ENCODE data around the gene ADK. TPM values are rescaled to one million over a fixed set of nuclear protein-coding genes. Genes with fewer than 3 reads are reported as not detected.
"Not testable (repeated sequence)": the region's sequence is repeated elsewhere in the genome, so short reads cannot be mapped to it uniquely, and the experiment has no call there.

The ADK gene
- total RNA-seq, 3 donors from 2014 or later, result 27.2 to 50.8 (median 40.0) TPM

DNA sequence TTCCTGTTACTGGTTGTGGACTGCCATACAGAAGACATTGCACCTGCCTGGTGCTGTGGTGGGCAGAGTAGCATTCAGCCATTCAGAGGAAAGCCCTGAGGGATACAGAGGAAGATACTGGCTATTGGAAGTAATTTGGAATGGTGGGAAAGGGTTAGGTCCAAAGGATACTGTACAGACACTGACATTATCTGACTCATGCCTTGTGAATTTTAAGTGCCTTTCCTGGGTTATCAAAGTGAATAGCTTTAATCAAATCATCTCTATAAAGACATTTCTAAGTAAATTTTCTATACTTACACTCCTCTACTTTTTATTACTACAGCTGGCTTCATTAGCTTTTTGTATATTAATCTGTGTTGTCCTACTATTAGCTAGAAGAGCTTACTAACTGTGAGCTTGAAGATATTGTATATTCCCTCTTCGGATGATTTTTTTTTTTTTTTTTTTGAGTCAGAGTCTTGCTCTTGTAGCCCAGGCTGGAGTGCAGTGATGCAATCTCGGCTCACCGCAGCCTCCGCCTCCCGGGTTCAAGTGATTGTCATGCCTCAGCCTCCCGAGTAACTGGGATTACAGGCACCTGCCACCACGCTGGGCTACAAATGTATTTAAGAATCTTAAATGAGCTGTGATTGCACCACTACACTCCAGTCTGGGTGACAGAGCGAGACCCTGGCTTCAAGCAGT lies 186.5 kb downstream of the ADK start:
- TF ChIP-seq, protein P1, sequence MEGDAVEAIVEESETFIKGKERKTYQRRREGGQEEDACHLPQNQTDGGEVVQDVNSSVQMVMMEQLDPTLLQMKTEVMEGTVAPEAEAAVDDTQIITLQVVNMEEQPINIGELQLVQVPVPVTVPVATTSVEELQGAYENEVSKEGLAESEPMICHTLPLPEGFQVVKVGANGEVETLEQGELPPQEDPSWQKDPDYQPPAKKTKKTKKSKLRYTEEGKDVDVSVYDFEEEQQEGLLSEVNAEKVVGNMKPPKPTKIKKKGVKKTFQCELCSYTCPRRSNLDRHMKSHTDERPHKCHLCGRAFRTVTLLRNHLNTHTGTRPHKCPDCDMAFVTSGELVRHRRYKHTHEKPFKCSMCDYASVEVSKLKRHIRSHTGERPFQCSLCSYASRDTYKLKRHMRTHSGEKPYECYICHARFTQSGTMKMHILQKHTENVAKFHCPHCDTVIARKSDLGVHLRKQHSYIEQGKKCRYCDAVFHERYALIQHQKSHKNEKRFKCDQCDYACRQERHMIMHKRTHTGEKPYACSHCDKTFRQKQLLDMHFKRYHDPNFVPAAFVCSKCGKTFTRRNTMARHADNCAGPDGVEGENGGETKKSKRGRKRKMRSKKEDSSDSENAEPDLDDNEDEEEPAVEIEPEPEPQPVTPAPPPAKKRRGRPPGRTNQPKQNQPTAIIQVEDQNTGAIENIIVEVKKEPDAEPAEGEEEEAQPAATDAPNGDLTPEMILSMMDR (IDR thresholded peaks at IDR 0.05), result no peak
- TF ChIP-seq POLR2A (IDR thresholded peaks at IDR 0.05), result no peak
- TF ChIP-seq POLR2AphosphoS5 (IDR thresholded peaks at IDR 0.05), result no peak
- H3K27me3 ChIP-seq, result no peaks in the 10 kb centered on the region
- H3K4me1 ChIP-seq, result no peaks in the 10 kb centered on the region
- intact Hi-C loops (cut with DNase I; ENCODE audit: low total_unique reads), result no loop called here
- H3K36me3 ChIP-seq, result no peaks in the 10 kb centered on the region
- DNase-seq (ENCODE audit: low spot score in 2 of 2), result no peak
- H3K4me3 ChIP-seq, result no peak overlapping the region
- H3K9me3 ChIP-seq, result peaks cover 3 to 8% of the 10 kb centered on the region in 2 donors
- no peak overlapping the region for H3K27ac ChIP-seq

DNA sequence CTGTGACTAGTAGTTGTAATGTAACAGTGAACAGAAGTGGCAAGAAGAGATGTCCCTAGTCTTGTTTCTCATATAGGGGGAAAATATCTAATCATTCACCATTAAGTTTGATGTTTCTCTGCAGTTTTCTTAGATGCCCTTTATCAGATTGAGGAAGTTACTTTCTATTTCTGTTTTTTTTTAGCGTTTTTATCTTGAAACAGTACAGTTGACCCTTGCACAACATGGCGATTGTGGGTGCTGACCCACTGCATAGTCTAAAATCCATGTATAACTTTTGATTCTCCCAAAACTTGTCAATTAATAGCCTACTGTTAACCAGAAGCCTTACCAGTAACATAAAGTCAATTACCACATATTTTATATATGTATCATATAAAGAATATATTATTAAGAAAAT lies 192.0 kb downstream of the ADK start:
- Histone ChIP-seq H3K36me3 (no peaks in the 10 kb centered on the region), H3K9me3 (peaks cover 19 to 26% of the 10 kb centered on the region in 2 donors), H3K4me3 (no peak overlapping the region), H3K27ac (no peak overlapping the region), H3K27me3 (no peaks in the 10 kb centered on the region), H3K4me1 (no peaks in the 10 kb centered on the region)
- DNase-seq (ENCODE audit: low spot score in 2 of 2), result no peak
- TF ChIP-seq POLR2AphosphoS5 (IDR thresholded peaks at IDR 0.05) (no peak), POLR2A (IDR thresholded peaks at IDR 0.05) (no peak)
- TF ChIP-seq, protein P1 (IDR thresholded peaks at IDR 0.05), result no peak
- intact Hi-C loops (cut with DNase I; ENCODE audit: low total_unique reads), result no loop called here

DNA sequence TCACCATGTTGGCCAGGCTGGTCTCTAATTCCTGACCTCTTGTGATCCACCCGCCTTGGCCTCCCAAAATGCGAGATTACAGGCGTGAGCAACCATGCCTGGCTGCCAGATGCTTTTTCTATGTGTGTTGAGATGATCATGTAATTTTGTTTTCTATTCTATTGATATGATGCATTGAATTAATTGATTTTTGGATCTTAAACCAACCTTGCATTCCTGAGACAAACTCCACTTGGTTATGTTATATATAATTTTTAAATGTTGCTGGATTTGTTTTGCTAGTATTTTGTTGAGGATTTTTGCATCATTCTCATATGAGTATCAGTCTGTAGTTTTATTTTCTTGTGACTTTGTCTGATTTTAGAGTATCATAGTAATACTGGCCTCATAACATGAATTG lies 192.8 kb downstream of the ADK start:
- TF ChIP-seq POLR2A (IDR thresholded peaks at IDR 0.05), result no peak
- TF ChIP-seq POLR2AphosphoS5 (IDR thresholded peaks at IDR 0.05), result no peak
- TF ChIP-seq, protein P1 (IDR thresholded peaks at IDR 0.05), result no peak
- H3K27ac ChIP-seq, result no peak overlapping the region
- DNase-seq (ENCODE audit: low spot score in 2 of 2), result no peak
- H3K4me3 ChIP-seq, result no peak overlapping the region
- no peaks in the 10 kb centered on the region for H3K27me3 ChIP-seq
- H3K4me1 ChIP-seq, result no peaks in the 10 kb centered on the region
- H3K36me3 ChIP-seq, result no peaks in the 10 kb centered on the region
- H3K9me3 ChIP-seq, result peaks cover 19 to 26% of the 10 kb centered on the region in 2 donors
- intact Hi-C loops (cut with DNase I; ENCODE audit: low total_unique reads), result no loop called here

DNA sequence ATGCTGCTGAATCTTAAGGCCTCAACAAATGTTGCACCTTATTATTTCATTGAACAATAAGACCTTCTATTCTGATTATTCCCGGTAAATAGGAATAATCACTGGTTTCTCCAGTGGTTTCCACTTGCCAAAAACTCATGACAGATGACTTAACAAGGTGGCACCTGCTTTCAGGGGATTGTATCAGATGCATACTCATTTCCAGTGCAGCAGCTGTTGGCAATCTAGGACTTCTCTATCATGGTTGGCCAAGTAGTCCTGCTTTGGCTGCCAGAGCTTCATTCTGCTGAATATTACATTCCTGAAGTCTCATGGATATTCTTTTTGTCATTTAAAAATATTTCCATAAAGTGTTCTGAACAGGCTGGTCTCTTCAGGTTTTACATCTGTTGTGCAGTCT lies 193.3 kb downstream of the ADK start:
- intact Hi-C loops (cut with DNase I; ENCODE audit: low total_unique reads), result no loop called here
- no peaks in the 10 kb centered on the region for H3K27me3 ChIP-seq
- TF ChIP-seq POLR2A (IDR thresholded peaks at IDR 0.05), result no peak
- TF ChIP-seq, protein P1 (IDR thresholded peaks at IDR 0.05), result no peak
- H3K9me3 ChIP-seq, result peaks cover 19 to 26% of the 10 kb centered on the region in 2 donors
- H3K4me3 ChIP-seq, result no peak overlapping the region
- DNase-seq (ENCODE audit: low spot score in 2 of 2), result no peak
- H3K4me1 ChIP-seq, result no peaks in the 10 kb centered on the region
- H3K27ac ChIP-seq, result no peak overlapping the region
- no peaks in the 10 kb centered on the region for H3K36me3 ChIP-seq

DNA sequence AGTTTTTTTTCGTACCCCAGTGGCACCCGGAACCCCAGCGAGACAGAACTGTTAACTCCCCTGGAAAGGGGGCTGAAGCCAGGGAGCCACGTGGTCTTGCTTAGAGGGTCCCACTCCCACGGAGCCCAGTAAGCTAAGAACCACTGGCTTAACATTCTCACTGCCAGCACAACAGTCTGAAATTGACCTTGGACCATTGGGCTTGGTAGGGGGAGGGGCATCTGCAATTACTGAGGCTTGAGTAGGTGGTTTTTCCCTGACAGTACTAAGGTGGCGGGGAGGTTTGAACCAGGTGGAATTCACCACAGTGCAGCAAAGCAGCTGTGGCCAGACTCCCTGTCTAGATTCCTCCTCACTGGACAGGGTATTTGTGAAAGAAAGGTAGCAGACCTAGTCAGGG lies 196.5 kb downstream of the ADK start:
- Histone ChIP-seq H3K4me1 (no peaks in the 10 kb centered on the region), H3K27ac (no peak overlapping the region), H3K4me3 (no peak overlapping the region), H3K36me3 (no peaks in the 10 kb centered on the region), H3K9me3 (peaks cover 15 to 26% of the 10 kb centered on the region in 2 donors), H3K27me3 (no peaks in the 10 kb centered on the region)
- TF ChIP-seq POLR2AphosphoS5 (IDR thresholded peaks at IDR 0.05), result no peak
- TF ChIP-seq, protein P1 (IDR thresholded peaks at IDR 0.05), result no peak
- no peak for TF ChIP-seq POLR2A (IDR thresholded peaks at IDR 0.05)
- intact Hi-C loops (cut with DNase I; ENCODE audit: low total_unique reads), result no loop called here
- DNase-seq (ENCODE audit: low spot score in 2 of 2), result no peak

DNA sequence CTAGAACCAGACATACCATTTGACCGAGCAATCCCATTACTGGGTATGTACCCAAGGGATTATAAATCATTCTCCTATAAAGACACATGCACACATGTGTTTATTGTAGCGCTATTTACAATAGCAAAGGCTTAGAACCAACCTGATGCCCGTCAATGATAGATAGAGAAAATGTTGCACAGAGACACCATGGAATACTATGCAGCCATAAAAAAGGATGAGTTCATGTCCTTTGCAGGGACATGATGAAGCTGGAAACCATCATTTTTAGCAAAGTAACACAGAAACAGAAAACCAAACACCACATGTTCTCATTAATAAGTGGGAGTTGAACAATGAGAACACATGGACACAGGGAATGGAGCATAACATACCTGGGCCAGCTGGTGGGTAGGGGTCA lies 202.0 kb downstream of the ADK start:
- H3K9me3 ChIP-seq; H3K27me3 ChIP-seq; H3K4me3 ChIP-seq; intact Hi-C loops (cut with DNase I; ENCODE audit: low total_unique reads); H3K4me1 ChIP-seq; DNase-seq (ENCODE audit: low spot score in 2 of 2); H3K36me3 ChIP-seq; H3K27ac ChIP-seq: not testable (repeated sequence)

Data from breast epithelium (tissue), 4 donors.